HepG2 (cell line): ENCODE measurements around the gene LDLRAD2. TPM values are rescaled to one million over a fixed set of nuclear protein-coding genes. Genes with fewer than 3 reads are reported as not detected.
A peak's percentile ranks its signal among the peaks of the same experiment; 100 is the strongest.

Source experiments
- EP300 ChIP-seq, 3 experiments: sonication (generic) in 1 of 3; formaldehyde crosslinking in 1 of 3; IDR thresholded peaks; 2 replicates each; pipeline versions ENCODE4 v1.5.1 to v1.6.1; 2011 to 2020; ENCODE audit warnings: low read depth in 2 of 3, low read length in 2 of 3, borderline replicate concordance in 1 of 3, improper control_type of control experiment in 1 of 3, mild to moderate bottlenecking in 1 of 3, missing genetic modification reagents in 1 of 3, moderate library complexity in 1 of 3
- ETS1 ChIP-seq: sonication (generic); formaldehyde crosslinking; IDR thresholded peaks from 2 replicates; pipeline ENCODE4 v1.4.0; 2020; ENCODE audit warnings: missing genetic modification reagents
- FOXP1 ChIP-seq, 2 experiments: fragments of 450-650 bp in 1 of 2; IDR thresholded peaks; 2 replicates each; pipeline ENCODE4 v1.6.1; 2017 to 2018; ENCODE audit warnings: antibody characterized with exemption in 1 of 2
- GMEB2 ChIP-seq: IDR thresholded peaks from 2 replicates; pipeline ENCODE4 v1.6.1; 2016; ENCODE audit warnings: missing biosample characterization, missing genetic modification reagents, low read depth
- HDAC2 ChIP-seq: sonication (generic); formaldehyde crosslinking; IDR thresholded peaks from 2 replicates; pipeline ENCODE4 v1.4.0; 2020; ENCODE audit warnings: missing genetic modification reagents
- HOMEZ ChIP-seq: IDR thresholded peaks from 2 replicates; pipeline ENCODE4 v1.6.1; 2016; ENCODE audit warnings: low read depth
- HOXD1 ChIP-seq: sonication (generic); formaldehyde crosslinking; IDR thresholded peaks from 2 replicates; pipeline ENCODE4 v1.5.0; 2020; ENCODE audit warnings: missing genetic modification reagents
- ONECUT2 ChIP-seq: sonication (generic); formaldehyde crosslinking; IDR thresholded peaks from 2 replicates; pipeline ENCODE4 v1.4.0; 2020; ENCODE audit warnings: missing genetic modification reagents
- PHF21A ChIP-seq: sonication (generic); formaldehyde crosslinking; IDR thresholded peaks from 2 replicates; pipeline ENCODE4 v1.5.0; 2020; ENCODE audit warnings: mild to moderate bottlenecking, missing genetic modification reagents
- REPIN1 ChIP-seq: sonication (generic); formaldehyde crosslinking; IDR thresholded peaks from 2 replicates; pipeline ENCODE4 v1.8.0; 2022; ENCODE audit warnings: missing genetic modification reagents, low read depth, mild to moderate bottlenecking, borderline replicate concordance
- RFX5 ChIP-seq: IDR thresholded peaks from 2 replicates; pipeline ENCODE4 v1.6.1; 2011; ENCODE audit warnings: low read depth, low read length, improper control_type of control experiment
- RXRB ChIP-seq: IDR thresholded peaks from 2 replicates; pipeline ENCODE4 v1.6.1; 2016; ENCODE audit warnings: borderline replicate concordance, missing genetic modification reagents, missing compliant biosample characterization
- SYNCRIP ChIP-seq: fragments of 200-400 bp; formaldehyde crosslinking; IDR thresholded peaks from 2 replicates; pipeline ENCODE4 v1.6.1; 2018; ENCODE audit warnings: mild to moderate bottlenecking, low read depth, low read length; ENCODE audit not compliant: insufficient read depth
- YEATS2 ChIP-seq: sonication (generic); formaldehyde crosslinking; IDR thresholded peaks from 2 replicates; pipeline ENCODE4 v1.4.0; 2020; ENCODE audit warnings: missing genetic modification reagents, borderline replicate concordance
- ZBTB2 ChIP-seq: sonication (generic); formaldehyde crosslinking; IDR thresholded peaks from 2 replicates; pipeline ENCODE4 v1.8.0; 2022; ENCODE audit warnings: low read depth, missing genetic modification reagents
- ZFP1 ChIP-seq: IDR thresholded peaks from 2 replicates; pipeline ENCODE4 v1.6.1; 2016
- ZKSCAN5 ChIP-seq: sonication (generic); formaldehyde crosslinking; IDR thresholded peaks from 2 replicates; pipeline ENCODE4 v1.5.1; 2020; ENCODE audit warnings: mild to moderate bottlenecking, missing genetic modification reagents
- ZNF20 ChIP-seq: sonication (generic); formaldehyde crosslinking; IDR thresholded peaks from 2 replicates; pipeline ENCODE4 v1.4.0; 2020; ENCODE audit warnings: mild to moderate bottlenecking, moderate library complexity, missing genetic modification reagents
- ZNF274 ChIP-seq: sonication (generic); formaldehyde crosslinking; IDR thresholded peaks from 2 replicates; pipeline ENCODE4 v1.5.1; 2020; ENCODE audit warnings: mild to moderate bottlenecking, missing genetic modification reagents
- ZNF468 ChIP-seq: sonication (generic); formaldehyde crosslinking; IDR thresholded peaks from 2 replicates; pipeline ENCODE4 v1.8.0; 2022; ENCODE audit warnings: mild to moderate bottlenecking, moderate library complexity, missing genetic modification reagents
- ZNF614 ChIP-seq: IDR thresholded peaks from 2 replicates; pipeline ENCODE4 v1.6.1; 2018; ENCODE audit warnings: missing biosample characterization, missing genetic modification reagents, inconsistent platforms, borderline replicate concordance
- ZNF749 ChIP-seq: sonication (generic); formaldehyde crosslinking; IDR thresholded peaks from 2 replicates; pipeline ENCODE4 v1.8.0; 2022; ENCODE audit warnings: mild to moderate bottlenecking, missing genetic modification reagents, moderate library complexity, borderline replicate concordance
- ZNF776 ChIP-seq: sonication (generic); formaldehyde crosslinking; IDR thresholded peaks from 2 replicates; pipeline ENCODE4 v1.4.0; 2020; ENCODE audit warnings: mild to moderate bottlenecking, missing genetic modification reagents
- ZNF816 ChIP-seq: sonication (generic); formaldehyde crosslinking; IDR thresholded peaks from 2 replicates; pipeline ENCODE4 v1.8.0; 2022; ENCODE audit warnings: missing genetic modification reagents, mild to moderate bottlenecking, borderline replicate concordance
- polyA plus RNA-seq, 8 experiments: library from polyadenylated mRNA; depleted of rRNA in 3 of 8; stranded (reverse) in 7 of 8; unstranded in 1 of 8; fragments of >200 nt; fragmentation: Illumina TruSeq in 4 of 8; extraction: Trizol in 4 of 8; gene quantifications; 2 replicates each; pipeline versions ENCODE4 v1.2.1 to v1.2.3, GENCODE V29; 2011 to 2016; ENCODE audit warnings: low read depth in 4 of 8, missing spikeins in 1 of 8, mixed read lengths in 1 of 8; ENCODE audit not compliant: insufficient read depth in 1 of 8
- total RNA-seq, 5 experiments: library from RNA; depleted of rRNA; stranded (reverse); fragments of >200 nt; fragmentation: Illumina TruSeq; extraction: Trizol; gene quantifications; 2 replicates each; pipeline ENCODE4 v1.2.3, GENCODE V29; 2016; ENCODE audit warnings: low read depth in 1 of 5

LDLRAD2 gene
- total and polyA plus RNA-seq, 2 of the 13 experiments (the other 11 are each of a cell fraction or from before 2014, with no cell fraction given): not detected

- TF ChIP-seq ZBTB2: no peak
- no peak for TF ChIP-seq ZNF20 (CRISPR knock-in tag)
- no peak for TF ChIP-seq RFX5
- TF ChIP-seq PHF21A (CRISPR knock-in tag): peak; percentile 73
- TF ChIP-seq ZNF776 (CRISPR knock-in tag): no peak
- no peak; the same call in 1 of the 2 replicates for TF ChIP-seq YEATS2 (CRISPR knock-in tag)
- peak; percentile 96 for TF ChIP-seq RXRB (CRISPR knock-in tag)
- 0 out of 2 replicates have a peak, but pooled peaks have one; percentile 39 for TF ChIP-seq ZNF614 (CRISPR knock-in tag)
- no peak for TF ChIP-seq ZNF468 (CRISPR knock-in tag)
- TF ChIP-seq ZNF749 (CRISPR knock-in tag): no peak
- no peak for TF ChIP-seq SYNCRIP
- 0 out of 2 replicates have a peak, but pooled peaks have one; percentile 32 for TF ChIP-seq REPIN1 (CRISPR knock-in tag)
- no peak for TF ChIP-seq FOXP1 (IDR thresholded peaks at IDR 0.05)
- peak; percentile 99 for TF ChIP-seq FOXP1 (CRISPR knock-in tag; IDR thresholded peaks at IDR 0.05)
- TF ChIP-seq ZNF816 (CRISPR knock-in tag): peak; percentile 33; the same call in 1 of the 2 replicates
- peak; percentile 92 for TF ChIP-seq ONECUT2 (CRISPR knock-in tag)
- no peak for TF ChIP-seq ZNF274 (CRISPR knock-in tag)
- peak; percentile 91 for TF ChIP-seq HDAC2 (CRISPR knock-in tag)
- TF ChIP-seq EP300 (IDR thresholded peaks at IDR 0.05; ENCODE audit: low read depth in 2 of 2, low read length in 2 of 2): peak in 1 of 2 experiments; percentile 84; a peak in 2 of 4 replicates
- TF ChIP-seq EP300 (CRISPR knock-in tag; IDR thresholded peaks at IDR 0.05; ENCODE audit: borderline replicate concordance): peak; percentile 89; the same call in 1 of the 2 replicates
- no peak for TF ChIP-seq GMEB2 (CRISPR knock-in tag)
- TF ChIP-seq ZFP1 (CRISPR knock-in tag): peak; percentile 91
- peak; percentile 67 for TF ChIP-seq HOMEZ (CRISPR knock-in tag)
- no peak for TF ChIP-seq ZKSCAN5 (CRISPR knock-in tag)
- no peak for TF ChIP-seq ETS1
- peak; percentile 74; the same call in 1 of the 2 replicates for TF ChIP-seq HOXD1 (CRISPR knock-in tag)
These were observed 36.0 kb upstream of the LDLRAD2 start (continued) for GRCh38 chr1:21775985-21776562.
